ENCODE results near the gene CCL7. TPM values are rescaled to one million over a fixed set of nuclear protein-coding genes. Genes with fewer than 3 reads are reported as not detected.

CCL7 gene
- total and polyA plus RNA-seq, 2 of the 4 experiments (the other 2 are of a cell fraction), result 0.18 to 0.58 TPM

GRCh38 chr17:34318474-34318873, 48.5 kb downstream of the CCL7 start:
- no TSS peak for BruUV-seq (replicated peaks)
- Histone ChIP-seq H2AK9ac (replicated peaks; ENCODE audit: low read depth, low read length, poor library complexity) (no peak overlapping the region), H3K36me3 (ENCODE audit: control insufficient read depth, insufficient read depth, low read length) (no peaks in the 10 kb centered on the region), H3K79me1 (ENCODE audit: low read depth in 1 of 2, low read length in 2 of 2) (no peaks in the 10 kb centered on the region), H3K9me3 (ENCODE audit: control insufficient read depth, insufficient read depth, low read length) (no peaks in the 10 kb centered on the region), H3K4me3 (ENCODE audit: insufficient read depth, low read depth, low read length) (no peak overlapping the region), H3K27me3 (ENCODE audit: control insufficient read depth, insufficient read depth, low read length) (no peaks in the 10 kb centered on the region; the same call in 1 of the 2 replicates), H3K56ac (ENCODE audit: extremely low read depth, insufficient read depth, low read length) (no peak overlapping the region), H3K4me1 (ENCODE audit: control insufficient read depth, insufficient read depth, low read length) (peaks cover 3% of the 10 kb centered on the region; the same call in 1 of the 2 replicates), H3K9ac (ENCODE audit: low read depth, low read length) (no peak overlapping the region), H3K14ac (replicated peaks; ENCODE audit: low read depth, low read length) (no peak overlapping the region), H3K4me2 (ENCODE audit: low read depth, low read length) (no peak overlapping the region), H2BK15ac (ENCODE audit: low read depth, low read length) (no peak overlapping the region), H3K4ac (ENCODE audit: low read depth, low read length) (no peak overlapping the region), H4K5ac (ENCODE audit: low read depth, low read length) (no peak overlapping the region), H2BK120ac (ENCODE audit: low read depth, low read length) (no peak overlapping the region), H3K23ac (ENCODE audit: low read depth, low read length) (no peak overlapping the region), H4K20me1 (ENCODE audit: insufficient read depth, low read length) (no peaks in the 10 kb centered on the region), H3K9me1 (ENCODE audit: insufficient read depth, low read length) (no peaks in the 10 kb centered on the region), H4K91ac (ENCODE audit: insufficient read depth, low read depth, low read length) (no peak overlapping the region), H2AFZ (replicated peaks; ENCODE audit: low read length, poor library complexity) (no peak overlapping the region), H2BK20ac (ENCODE audit: low read depth, low read length) (no peak overlapping the region), H2AK5ac (ENCODE audit: low read depth, low read length) (no peak overlapping the region), H4K8ac (ENCODE audit: low read depth in 2 of 2, low read length in 2 of 2) (no peak overlapping the region), H3K27ac (ENCODE audit: insufficient read depth, low read length) (no peak overlapping the region), H2BK5ac (ENCODE audit: low read depth, low read length, poor library complexity, severe bottlenecking) (no peak overlapping the region), H3K18ac (ENCODE audit: low read depth, low read length) (no peak overlapping the region)
- no peak for TF ChIP-seq CEBPB (IDR thresholded peaks at IDR 0.05; ENCODE audit: low read depth, low read length)
- no peak for TF ChIP-seq CHD1 (IDR thresholded peaks at IDR 0.05; ENCODE audit: low read depth, low read length)
- TF ChIP-seq BHLHE40 (IDR thresholded peaks at IDR 0.05; ENCODE audit: low read depth, low read length), result no peak
- TF ChIP-seq SMC3 (IDR thresholded peaks at IDR 0.05; ENCODE audit: low read depth, low read length), result no peak
- no peak for TF ChIP-seq POLR2A (IDR thresholded peaks at IDR 0.05; ENCODE audit: low read depth, low read length)
- no peak for TF ChIP-seq ELK1 (IDR thresholded peaks at IDR 0.05; ENCODE audit: borderline replicate concordance, low read depth, low read length)
- ATAC-seq (ENCODE audit: low read depth) (no peak), DNase-seq (no peak)
- CTCF ChIA-PET, result no interaction called here
- WGBS, 2 experiments (ENCODE audit: extremely low coverage in 2 of 2, insufficient read length in 1 of 2), result no CpG with 5 or more reads among the region's 3 CpGs
- intact Hi-C loops (cut with micrococcal nuclease) (no loop called here), in situ Hi-C loops (cut with MboI; ENCODE audit: low sequenced_read_pairs) (no loop called here), dilution Hi-C loops (cut with HindIII; ENCODE audit: low sequenced_read_pairs, unreplicated experiment) (no loop called here)
- POLR2A ChIA-PET (ENCODE audit: unreplicated experiment), result no interaction called here
